GM18861 (cell line): ENCODE measurements around the gene BAIAP2L1.
A peak's percentile ranks its signal among the peaks of the same experiment; 100 is the strongest.

Experiments
- ATAC-seq: cut with Tn5 transposase; IDR thresholded peaks from one replicate; pipeline ENCODE4 v1.9.1; 2021; ENCODE audit not compliant: unreplicated experiment

BAIAP2L1 gene

DNA sequence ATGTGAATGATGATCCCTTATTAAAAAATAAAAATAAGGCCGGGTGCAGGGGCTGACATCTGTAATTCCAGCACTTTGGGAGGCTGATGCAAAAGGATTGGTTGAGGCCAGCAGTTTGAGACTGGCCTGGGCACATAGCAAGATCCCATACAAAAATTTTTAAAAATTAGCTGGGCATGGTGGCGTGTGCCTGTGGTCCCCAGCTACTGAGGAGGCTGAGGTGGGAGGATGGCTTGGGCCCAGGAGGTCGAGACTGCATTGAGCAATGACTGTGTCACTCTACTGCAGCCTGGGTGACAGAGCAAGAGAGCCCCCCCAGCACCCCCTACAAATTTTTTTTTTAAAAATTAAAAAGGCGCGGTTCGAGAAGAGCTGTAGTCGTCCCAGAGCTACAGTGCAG lies 120.6 kb downstream of the BAIAP2L1 start:
- no peak for ATAC-seq

DNA sequence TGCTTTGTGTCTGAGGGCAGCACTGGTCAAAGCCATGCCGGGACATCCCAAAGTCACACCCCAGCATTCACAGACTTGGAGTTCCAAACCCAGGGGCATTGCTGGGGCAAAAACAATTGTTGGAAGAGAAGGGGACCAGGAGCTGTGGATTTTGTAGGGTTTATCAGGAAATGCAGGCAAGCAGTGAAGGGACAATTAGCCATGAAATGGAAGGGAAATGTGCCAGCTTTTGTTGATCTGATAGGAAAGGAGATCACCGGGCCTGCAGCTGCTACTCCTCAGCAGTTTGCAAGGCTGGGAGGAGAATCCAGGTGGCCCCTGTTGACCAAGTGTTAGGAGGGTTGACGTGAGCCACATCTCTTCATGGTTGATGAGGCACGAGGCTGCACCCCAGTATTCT lies 122.0 kb downstream of the BAIAP2L1 start:
- no peak for ATAC-seq

DNA sequence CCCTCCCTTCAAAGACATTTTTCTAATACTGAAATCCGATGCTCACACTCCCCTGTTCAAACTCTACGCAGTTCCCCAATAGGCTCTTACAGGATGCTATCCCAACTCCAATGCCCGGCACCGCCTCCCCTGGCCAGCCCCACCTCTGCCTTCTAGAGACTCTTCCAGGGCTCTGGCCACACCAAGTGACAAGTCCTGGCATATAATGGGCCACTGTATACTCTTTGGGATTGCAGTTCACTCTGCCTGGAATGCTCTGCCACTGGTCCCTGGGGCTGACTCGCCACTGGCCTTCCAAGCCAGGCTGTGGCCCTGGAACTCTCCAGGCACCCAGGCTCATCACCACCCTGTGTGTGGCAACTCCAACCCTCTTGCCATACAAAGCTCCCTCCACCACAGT lies 122.5 kb downstream of the BAIAP2L1 start:
- ATAC-seq: no peak

DNA sequence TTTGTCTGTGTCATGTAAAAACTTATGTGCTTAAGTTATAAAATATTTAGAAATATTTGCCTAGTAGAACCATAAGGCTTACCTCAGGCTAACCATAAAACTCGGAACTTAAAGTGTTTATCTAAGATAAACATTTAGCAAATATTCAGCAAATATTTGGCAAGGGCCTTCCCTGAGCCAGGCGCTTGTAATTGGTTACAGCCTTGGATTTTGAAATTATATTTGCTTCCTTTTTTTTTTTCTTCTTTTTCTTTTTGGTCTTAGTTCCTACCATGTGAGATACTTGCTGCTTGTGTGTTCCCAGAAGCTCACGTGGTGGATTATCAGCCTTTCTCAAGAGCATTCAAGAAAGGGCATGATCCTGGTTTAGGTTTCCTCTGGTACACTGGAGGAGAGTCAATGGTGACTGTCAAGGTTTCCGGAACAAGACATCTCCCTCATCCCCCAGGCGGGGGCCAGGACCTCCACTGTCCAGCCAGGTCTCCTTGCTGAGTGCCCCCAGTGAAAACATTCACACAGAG lies 124.6 kb downstream of the BAIAP2L1 start:
- ATAC-seq: no peak

DNA sequence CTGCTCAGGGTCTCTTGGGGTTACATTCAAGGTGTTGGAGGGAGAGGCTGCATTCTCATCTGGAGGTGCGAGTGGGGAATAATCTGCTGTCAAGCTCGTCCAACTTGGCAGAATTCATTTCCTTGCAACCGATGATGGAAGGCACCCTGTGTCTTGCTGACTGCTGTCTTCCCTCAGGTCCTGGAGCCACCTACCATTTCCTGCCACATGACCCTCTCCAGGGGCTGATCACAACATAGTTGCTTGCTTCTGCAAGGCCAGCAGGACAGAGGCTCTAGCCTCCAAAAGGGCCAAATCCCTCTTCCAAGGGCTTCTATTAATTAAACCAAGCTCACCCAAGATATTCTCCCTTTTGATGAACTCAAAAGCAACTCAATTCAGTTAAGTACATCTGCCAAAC lies 133.6 kb downstream of the BAIAP2L1 start:
- ATAC-seq: no peak

DNA sequence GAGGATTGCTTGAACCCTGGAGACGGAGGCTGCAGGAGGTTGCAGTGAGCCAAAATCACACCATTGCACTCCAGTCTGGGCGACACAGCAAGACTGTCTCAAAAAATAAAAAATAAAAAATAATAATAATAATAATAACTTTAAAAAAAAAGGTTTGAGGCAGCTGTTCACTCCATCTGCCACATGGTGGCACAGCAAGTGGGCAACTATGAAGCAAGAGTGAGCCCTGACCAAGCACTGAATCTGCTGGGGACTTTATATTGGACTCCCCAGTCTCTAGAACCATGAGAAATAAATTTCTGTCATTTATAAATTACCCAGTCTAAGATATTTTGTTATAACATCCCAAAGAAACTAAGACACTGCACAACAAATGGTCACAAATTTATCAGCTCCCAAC lies 134.1 kb downstream of the BAIAP2L1 start:
- no peak for ATAC-seq

DNA sequence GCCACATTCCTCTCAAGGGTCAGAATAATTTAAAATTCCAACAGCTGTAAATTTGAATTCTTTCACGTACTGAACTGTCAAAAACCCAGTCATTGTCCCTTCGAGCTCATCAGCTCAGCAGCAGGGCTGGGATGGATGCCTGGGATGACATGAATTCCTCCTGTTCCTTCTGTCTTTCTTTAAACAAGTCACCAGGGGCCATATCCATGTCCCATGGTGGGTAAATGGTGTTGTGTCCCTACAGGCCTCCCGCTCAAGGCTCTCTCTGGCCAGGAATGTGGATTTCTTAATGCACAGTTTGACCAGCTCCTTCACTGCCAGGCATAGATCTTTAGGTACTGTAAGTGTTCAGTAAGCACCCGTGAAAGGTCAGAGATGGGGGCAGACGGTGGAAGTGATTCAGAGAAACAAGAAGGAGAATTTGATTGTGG lies 135.0 kb downstream of the BAIAP2L1 start:
- no peak for ATAC-seq

DNA sequence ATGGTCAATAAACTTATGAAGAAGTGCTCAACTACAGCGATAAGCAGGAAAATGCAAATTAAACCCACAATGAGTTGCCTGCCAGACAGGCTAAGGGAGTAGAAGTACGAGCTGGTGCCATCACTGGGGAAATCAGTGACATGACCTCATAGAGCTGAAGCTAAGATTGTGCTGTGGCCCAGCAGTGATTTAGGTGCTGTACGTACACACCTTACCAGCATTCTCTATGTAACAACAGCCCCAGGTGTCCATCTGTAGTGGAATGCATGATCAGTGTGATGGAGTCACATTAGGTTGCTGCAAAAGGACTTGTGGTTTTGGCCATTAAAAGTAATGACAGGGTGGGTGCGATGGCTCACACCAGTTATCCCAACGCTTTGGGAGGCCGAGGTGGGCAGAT lies 143.2 kb downstream of the BAIAP2L1 start:
- no peak for ATAC-seq

DNA sequence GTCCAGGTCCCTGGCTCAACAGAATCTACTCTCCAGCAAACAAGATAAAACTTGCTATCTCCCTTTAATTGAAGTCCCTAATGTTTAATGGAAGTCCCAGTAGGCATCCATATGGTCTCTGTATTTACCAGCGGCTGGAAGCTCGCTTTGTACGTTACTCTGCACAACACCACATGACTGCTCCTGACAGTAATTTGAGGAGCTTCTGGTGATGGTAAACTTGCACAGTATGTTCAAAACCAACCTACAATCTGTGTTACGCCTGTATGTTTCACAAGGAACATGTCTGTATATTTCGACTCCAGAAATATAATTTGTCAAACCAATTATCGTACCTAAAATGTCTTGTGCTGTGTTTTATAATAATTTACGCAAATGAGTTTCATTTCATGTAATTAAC lies 144.5 kb downstream of the BAIAP2L1 start:
- no peak for ATAC-seq

DNA sequence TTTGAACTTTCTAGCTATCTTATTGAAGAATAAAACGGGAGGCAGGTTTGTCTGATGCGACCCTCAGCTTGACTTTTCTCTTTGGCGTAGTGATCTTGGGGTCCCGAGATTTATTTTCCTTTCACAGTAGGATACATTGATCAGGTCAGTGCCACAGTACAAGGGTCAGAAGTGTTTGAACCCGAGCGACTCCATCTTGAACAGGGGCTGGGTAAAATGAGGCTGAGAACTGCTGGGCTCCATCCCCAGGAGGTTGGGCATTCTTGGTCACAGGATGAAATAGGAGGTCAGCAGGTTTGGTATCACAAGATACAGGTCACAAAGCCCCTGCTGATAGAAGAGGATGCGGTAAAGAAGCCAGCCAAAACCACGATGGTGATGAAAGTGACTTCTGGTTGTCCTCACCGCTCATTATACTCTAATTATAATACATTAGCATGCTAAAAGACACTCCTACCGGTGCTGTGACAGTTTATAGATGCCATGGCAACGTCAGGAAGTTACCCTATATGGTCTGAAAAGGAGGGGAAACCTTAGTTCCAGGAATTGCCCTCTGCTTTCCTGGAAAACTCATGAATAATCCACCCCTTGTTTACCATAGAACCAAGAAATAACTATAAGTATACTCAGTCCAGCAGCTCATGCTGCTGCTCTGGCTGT lies 145.8 kb downstream of the BAIAP2L1 start:
- ATAC-seq: no peak

DNA sequence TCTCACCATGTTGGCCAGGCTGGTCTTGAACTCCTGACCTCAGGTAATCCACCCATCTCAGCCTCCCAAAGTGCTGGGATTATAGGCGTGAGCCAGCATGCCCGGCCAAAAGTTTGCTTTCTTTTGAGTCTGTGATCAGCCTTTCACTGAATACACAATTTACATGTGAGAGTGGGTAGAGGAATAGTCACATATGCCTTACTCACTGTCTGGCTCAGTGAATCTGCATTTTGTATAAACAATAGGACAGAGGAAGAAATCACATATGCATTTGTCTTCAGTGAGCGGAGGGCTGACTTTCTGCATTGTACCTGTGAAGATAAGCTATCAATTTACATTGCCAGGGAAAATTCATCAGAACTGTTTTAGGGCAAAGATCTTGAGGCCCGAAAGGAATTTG lies 146.4 kb downstream of the BAIAP2L1 start:
- no peak for ATAC-seq

DNA sequence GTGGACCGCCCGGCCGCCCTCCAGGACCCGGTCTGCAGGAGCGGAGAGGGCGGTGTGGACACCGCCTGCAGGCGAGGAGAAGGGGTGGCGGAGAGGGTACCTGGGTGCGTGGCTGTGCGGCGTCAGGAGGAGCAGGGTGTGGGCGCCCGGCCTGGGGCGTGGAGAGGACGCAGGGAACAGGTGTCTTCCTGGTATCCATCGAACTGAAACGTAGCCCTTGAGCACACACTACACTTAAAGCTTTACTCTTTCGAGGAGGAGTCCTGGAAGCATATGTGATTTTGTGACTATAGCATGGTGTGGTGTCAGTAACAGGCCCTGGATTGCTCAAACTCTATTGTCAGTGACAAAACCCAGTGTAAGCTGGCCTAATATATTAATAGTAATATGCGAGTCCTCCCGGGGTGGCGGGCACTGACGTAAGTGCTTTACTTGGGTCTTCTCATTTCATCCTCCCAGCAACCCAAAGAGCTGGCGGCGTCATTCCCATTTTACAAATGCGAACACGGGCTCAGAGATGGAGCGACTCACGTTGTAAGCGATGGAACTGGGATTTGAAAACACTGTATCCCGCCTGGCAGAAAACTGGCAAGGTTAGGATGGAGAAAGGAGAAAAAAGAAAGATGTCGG lies 148.3 kb downstream of the BAIAP2L1 start:
- ATAC-seq: no peak

DNA sequence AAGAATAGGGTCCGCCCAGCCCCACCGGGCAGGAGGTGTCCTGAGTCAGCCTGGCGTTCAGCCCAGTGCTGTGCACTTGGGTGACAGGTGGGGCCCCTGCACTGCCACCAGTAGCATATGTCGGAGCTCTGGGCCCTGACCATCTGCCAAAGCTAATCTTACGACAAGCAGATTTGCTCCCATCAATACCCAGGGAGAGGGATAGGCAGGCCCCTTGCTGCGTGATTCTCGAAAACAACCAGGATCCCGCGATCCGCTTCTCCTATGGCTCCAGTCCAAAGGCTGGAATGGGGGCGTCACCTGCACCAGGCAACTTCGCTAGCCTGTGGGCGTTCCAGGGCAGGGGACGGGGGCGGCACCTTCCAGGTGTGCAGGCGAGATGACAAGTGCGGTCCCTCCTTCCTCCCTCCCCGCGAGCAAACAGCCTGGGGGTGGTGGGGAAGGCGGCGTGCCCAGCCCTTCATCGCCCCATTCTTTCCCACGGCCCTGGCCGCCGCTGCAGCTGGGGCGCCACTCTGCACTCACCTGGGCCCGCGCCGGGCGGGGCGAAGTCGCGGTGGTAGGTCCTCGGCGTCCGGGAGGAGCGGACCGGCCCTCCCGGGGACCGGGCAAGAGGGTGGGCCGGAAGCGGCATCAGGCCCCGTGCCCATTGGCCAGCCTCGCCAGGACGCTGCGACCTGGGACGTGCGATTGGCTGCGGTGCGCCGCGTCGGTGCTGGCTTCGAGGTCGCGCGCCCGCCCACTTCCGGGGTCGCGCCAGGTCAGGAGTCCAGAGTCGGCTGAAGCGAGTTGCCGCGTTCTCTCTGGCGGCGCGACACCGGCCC lies 149.1 kb downstream of the BAIAP2L1 start, which contains the start of gene TECPR1:
TECPR1 (minus strand) TSS at position 632 of the 824 bp plus-strand sequence. CDS start 6,086 bp downstream, outside the sequence.
- ATAC-seq: peak; percentile 97

DNA sequence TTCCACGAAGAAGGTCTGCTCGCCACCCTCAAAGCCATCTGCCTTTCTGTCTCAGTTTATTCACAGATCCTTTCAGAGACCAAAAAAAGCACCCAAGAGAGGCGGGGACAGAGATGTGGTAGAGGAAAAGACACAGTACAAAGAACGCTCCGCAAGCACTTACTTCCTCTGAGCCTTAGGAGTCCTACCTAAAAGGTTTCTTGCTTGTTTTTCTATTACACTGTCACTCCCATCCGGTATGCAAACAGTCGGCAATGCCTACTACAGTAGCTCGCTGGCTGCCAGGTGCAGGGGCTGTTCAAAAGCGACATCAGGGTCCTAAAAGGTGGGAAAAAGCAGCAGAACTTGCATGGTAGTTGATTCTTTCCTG lies 149.7 kb downstream of the BAIAP2L1 start:
- peak; percentile 30 for ATAC-seq

DNA sequence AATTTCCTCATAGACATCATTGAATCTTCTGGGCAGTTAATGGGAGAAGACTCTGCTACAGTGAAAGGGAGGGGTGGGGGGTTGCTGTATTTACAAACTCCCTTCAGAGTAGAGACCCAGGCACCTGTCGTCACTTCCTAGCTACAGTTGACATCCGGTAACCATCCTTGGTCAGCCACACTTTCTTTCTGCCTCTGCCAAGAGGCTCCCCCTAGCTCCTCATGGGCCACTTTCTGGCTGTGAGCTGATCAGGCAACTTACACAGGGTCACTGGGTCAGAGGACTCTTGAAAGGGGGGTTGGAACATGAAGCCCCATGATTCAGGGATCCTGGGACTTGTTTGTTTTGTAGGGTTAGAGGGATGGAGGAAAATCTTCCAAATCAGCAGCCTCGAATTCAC lies 150.1 kb downstream of the BAIAP2L1 start:
- ATAC-seq: no peak

DNA sequence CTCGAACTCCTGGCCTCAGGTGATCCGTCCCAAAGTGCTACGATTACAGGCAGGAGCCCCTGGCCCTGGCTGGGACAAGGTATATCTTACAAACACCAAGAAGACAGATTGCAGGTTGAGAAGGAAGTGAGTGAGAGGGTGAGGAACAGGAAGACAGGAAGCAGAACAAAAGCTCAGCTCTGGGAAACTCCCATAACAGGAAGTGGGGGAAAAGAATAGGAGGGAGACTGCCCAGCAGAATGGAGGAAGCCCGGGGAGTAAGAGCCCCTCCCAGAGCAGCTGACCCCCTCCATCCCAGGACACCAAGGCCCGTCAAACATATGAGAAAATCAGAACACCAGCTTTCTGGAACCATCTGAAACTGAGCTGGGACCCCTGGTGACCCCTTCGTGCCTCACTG lies 151.8 kb downstream of the BAIAP2L1 start:
- ATAC-seq: no peak

DNA sequence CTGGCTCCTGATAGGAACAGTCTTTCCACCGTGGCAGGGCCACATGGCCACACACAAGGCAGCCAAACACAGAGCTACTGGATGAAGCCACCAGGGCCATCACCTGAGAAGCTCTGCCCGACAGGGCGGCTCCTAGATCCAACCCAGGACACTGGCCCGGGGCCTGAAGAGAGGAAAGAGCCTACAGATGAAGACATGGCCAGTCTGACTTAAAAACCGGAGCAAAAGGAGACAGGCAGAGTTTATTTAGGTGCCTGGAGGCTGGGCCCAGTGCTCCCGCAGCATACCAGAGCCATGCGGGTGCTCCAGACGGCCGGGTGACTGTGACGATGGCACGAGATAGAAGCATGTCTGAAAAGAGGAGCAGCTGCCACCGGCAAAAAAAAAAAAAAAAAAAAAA lies 152.7 kb downstream of the BAIAP2L1 start:
- ATAC-seq: no peak

DNA sequence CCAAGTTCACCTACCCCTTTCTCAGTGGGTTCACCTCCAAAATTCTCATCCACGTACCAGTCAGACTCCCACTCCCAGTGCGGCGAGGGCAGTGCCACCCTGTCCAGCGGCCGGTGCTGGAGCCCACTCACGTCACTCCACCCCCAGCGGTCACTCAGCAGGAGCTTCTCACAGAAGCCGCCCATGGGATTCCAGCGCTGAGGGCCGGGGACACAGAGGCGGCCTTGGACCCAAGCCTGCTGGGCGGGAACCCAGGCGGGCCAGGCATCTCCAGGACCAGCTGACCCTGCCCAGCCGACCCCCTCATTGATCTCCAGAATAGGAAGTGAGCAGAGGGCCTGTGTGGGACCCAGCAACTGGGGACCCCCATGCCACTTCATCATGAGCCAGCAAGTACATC lies 156.0 kb downstream of the BAIAP2L1 start:
- ATAC-seq: no peak

DNA sequence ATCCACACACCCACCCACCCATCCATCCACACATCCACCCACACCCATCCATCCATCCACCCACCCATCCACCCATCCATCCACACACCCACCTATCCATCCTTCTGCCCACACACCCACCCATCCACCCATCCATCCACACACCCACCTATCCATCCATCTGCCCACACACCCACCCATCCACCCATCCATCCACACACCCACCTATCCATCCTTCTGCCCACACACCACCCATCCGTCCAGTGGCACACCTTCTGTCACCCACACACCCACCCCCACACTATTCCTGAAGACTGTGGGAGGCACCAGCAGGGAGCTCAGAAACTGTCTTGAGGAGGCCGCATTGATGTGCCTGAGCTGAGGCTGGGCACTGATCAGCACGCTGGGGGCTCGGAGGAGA lies 158.0 kb downstream of the BAIAP2L1 start:
- no peak for ATAC-seq

DNA sequence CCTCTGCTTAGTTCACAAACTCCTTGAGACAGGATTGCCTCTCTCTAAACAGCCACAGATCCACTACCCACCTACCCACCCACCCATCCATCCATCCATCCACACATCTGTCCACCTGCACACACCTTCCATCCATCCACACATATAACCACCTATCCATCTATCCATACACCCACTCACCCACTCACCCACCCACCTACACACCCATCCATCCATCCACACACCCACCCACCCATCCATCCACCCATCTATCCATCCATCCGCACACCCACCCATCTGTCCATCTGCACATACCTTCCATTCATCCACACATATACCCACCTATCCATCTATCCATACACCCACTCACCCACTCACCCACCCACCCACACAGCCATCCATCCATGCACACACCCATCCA lies 158.5 kb downstream of the BAIAP2L1 start:
- ATAC-seq: no peak

DNA sequence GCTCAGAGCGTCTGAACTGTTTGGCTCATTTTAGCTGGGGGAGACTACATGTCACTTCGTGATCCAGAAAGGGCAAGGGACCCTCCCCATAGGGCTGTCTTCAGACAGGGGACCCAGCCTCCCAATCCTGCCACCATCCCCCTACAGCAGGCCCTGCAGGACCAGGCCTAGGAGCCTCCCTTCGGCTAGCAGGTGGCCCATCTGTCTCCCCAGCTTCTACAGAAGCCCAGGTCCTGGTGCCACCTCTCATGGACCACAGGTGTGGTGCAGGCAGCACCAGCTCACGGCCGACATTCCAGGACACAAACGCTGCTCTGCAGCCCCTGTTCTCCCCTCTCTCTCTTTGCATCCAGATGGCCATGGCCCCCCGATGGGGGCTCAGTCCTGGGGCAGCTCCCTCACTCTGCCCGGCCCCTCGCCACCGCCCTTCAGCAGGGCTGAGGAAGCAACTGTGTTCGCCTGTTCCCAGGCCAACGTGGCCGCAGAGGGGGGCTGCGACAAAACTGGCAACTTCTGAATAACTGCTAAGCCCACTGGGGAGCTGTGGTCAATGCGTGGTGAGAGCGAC lies 159.1 kb downstream of the BAIAP2L1 start:
- ATAC-seq: peak; percentile 18
